Smooth muscle cell (in vitro differentiated cells): ENCODE measurements around the gene RPS14. TPM values are rescaled to one million over a fixed set of nuclear protein-coding genes. Genes with fewer than 3 reads are reported as not detected.

ENCODE experiments used
- DNase-seq: peaks from one replicate; lab custom pipeline; 2025; ENCODE audit not compliant: unreplicated experiment; lab: John Stamatoyannopoulos, UW
- H2AFZ ChIP-seq: fragments of 200-600 bp; sonication (generic); 2 replicates; pipeline ENCODE4 v1.6.0; 2016; ENCODE audit warnings: antibody characterized with exemption, low read depth, mild to moderate bottlenecking
- H3F3A ChIP-seq: fragments of 200-600 bp; sonication (generic); 2 replicates; pipeline ENCODE4 v1.6.0; 2017; ENCODE audit warnings: antibody characterized with exemption, low read depth
- H3K27ac ChIP-seq: fragments of 200-600 bp; sonication (generic); 2 replicates; pipeline ENCODE4 v1.5.1; 2016; ENCODE audit warnings: low read depth, mild to moderate bottlenecking
- H3K27me3 ChIP-seq: fragments of 200-600 bp; sonication (generic); 2 replicates; pipeline ENCODE4 v1.6.1; 2016; ENCODE audit warnings: low read depth, mild to moderate bottlenecking
- H3K36me3 ChIP-seq: fragments of 200-600 bp; sonication (generic); 2 replicates; pipeline ENCODE4 v1.5.1; 2016; ENCODE audit warnings: low read depth
- H3K4me1 ChIP-seq: fragments of 200-600 bp; sonication (generic); 2 replicates; pipeline ENCODE4 v1.5.1; 2016; ENCODE audit warnings: low read depth
- H3K4me2 ChIP-seq: fragments of 200-600 bp; sonication (generic); 2 replicates; pipeline ENCODE4 v1.6.0; 2016; ENCODE audit warnings: mild to moderate bottlenecking
- H3K4me3 ChIP-seq: fragments of 200-600 bp; sonication (generic); 2 replicates; pipeline ENCODE4 v1.5.1; 2016; ENCODE audit warnings: mild to moderate bottlenecking
- H3K79me2 ChIP-seq: fragments of 200-600 bp; sonication (generic); 2 replicates; pipeline ENCODE4 v1.6.0; 2016; ENCODE audit warnings: low read depth, mild to moderate bottlenecking
- H3K9ac ChIP-seq: fragments of 200-600 bp; sonication (generic); 2 replicates; pipeline ENCODE4 v1.6.0; 2016; ENCODE audit warnings: low read depth
- H3K9me3 ChIP-seq: fragments of 200-600 bp; sonication (generic); replicated peaks from 2 replicates; pipeline ENCODE4 v1.5.1; 2016; ENCODE audit warnings: low read depth
- H4K20me1 ChIP-seq: fragments of 200-600 bp; sonication (generic); 2 replicates; pipeline ENCODE4 v1.6.0; 2016; ENCODE audit warnings: low read depth
- CTCF ChIP-seq: fragments of 200-600 bp; sonication (generic); IDR thresholded peaks from 2 replicates; pipeline ENCODE4 v1.5.1; 2017; ENCODE audit warnings: borderline replicate concordance, mild to moderate bottlenecking, antibody characterized with exemption; ENCODE audit not compliant: insufficient read depth, poor library complexity, severe bottlenecking
- WGBS: methylation state at CpG from one replicate; pipeline ENCODE4 v1.1.7; 2016; ENCODE audit warnings: low lambda C conversion rate; 5-methylcytosine and 5-hydroxymethylcytosine counted together
- polyA plus RNA-seq: library from polyadenylated mRNA; unstranded; fragments of >200 nt; fragmentation: Nextera tagmentation; extraction: Ambion mirVana; gene quantifications from 2 replicates; pipeline ENCODE4 v1.2.1, GENCODE V29; 2016
- total RNA-seq: library from RNA; depleted of rRNA; stranded (reverse); fragments of >200 nt; gene quantifications from 2 replicates; pipeline ENCODE4 v1.2.3, GENCODE V29; 2014

The RPS14 gene
- total and polyA plus RNA-seq, 2 experiments from 2014 or later, result 1,004 to 2,349 TPM

DNA sequence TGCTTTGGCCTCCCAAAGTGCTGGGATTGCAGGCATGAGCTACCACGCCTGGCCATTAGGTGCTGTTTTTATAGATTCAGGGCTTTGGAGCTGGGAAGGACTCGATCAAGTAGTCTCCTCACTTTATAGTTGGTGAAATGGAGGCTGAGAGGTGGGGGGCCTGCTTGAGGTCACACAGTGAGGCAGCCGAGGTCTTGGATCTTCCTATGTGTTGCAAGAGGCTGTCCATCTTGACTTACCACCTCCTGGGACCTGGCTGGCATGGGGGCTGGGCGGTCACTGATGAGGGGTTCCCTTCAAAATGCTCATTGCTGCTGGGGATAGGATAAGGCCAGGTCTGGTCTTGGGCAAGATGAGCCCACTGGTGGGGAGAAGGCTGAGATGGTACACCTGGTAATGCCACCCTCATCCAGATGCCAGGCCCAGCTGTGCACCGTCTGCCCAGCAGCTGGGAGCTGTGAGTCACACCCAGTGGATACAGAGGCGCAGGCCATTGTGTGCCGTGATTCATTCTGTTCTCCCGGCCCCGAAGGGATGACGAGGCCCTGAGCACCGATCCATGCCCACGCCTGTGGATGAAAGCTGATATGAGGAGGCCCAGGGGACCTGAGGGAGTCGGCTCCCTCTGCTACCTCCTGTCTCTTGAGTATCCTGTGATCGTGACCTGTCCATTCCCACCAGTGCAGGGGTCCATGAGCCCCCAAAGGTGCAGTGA lies 47.9 kb upstream of the RPS14 start:
- peaks cover 84% of the 10 kb centered on the region for H4K20me1 ChIP-seq
- H2AFZ ChIP-seq, result no peak overlapping the region

GRCh38 chr5:150496534-150496933 lies 47.0 kb upstream of the RPS14 start:
- no peak for TF ChIP-seq CTCF
- H3K9me3 ChIP-seq, result no peaks in the 10 kb centered on the region
- WGBS, result 84% methylated on average over 4 of the region's 4 CpGs

More for the DNA sequence above, 47.9 kb upstream of the RPS14 start:
- Histone ChIP-seq H3K9ac (peak overlapping the region; percentile 54), H3K4me3 (no peak overlapping the region), H3K9me3 (no peaks in the 10 kb centered on the region), H3K36me3 (no peaks in the 10 kb centered on the region), H3K4me2 (peak overlapping the region; percentile 68), H3K4me1 (peaks cover 55% of the 10 kb centered on the region), H3F3A (peaks cover 15% of the 10 kb centered on the region), H3K79me2 (peaks cover 92% of the 10 kb centered on the region), H3K27ac (peak overlapping the region; percentile 89), H3K27me3 (no peaks in the 10 kb centered on the region)
- DNase-seq, result peak; percentile 43
- 25% methylated on average over 14 of the region's 14 CpGs for WGBS
- no peak for TF ChIP-seq CTCF

GRCh38 chr5:150496098-150496497 lies 46.6 kb upstream of the RPS14 start:
- Histone ChIP-seq H3K4me3 (no peak overlapping the region), H3K9ac (peak overlapping the region; percentile 13), H4K20me1 (peaks cover 84% of the 10 kb centered on the region), H3K27me3 (no peaks in the 10 kb centered on the region), H3K27ac (peak overlapping the region; percentile 89), H3F3A (peaks cover 23% of the 10 kb centered on the region), H2AFZ (no peak overlapping the region), H3K36me3 (no peaks in the 10 kb centered on the region), H3K4me1 (peaks cover 53% of the 10 kb centered on the region), H3K9me3 (no peaks in the 10 kb centered on the region), H3K79me2 (peaks cover 92% of the 10 kb centered on the region), H3K4me2 (no peak overlapping the region)
- WGBS, result 98% methylated on average over 3 of the region's 3 CpGs
- TF ChIP-seq CTCF, result no peak
- no peak for DNase-seq

More at GRCh38 chr5:150496534-150496933, 47.0 kb upstream of the RPS14 start:
- no peak overlapping the region for H3K4me3 ChIP-seq
- H3K9ac ChIP-seq, result peak overlapping the region; percentile 13
- peaks cover 23% of the 10 kb centered on the region for H3F3A ChIP-seq
- no peak for DNase-seq
- peak overlapping the region; percentile 89 for H3K27ac ChIP-seq
- no peaks in the 10 kb centered on the region for H3K36me3 ChIP-seq
- no peaks in the 10 kb centered on the region for H3K27me3 ChIP-seq
- H2AFZ ChIP-seq, result no peak overlapping the region
- H3K4me2 ChIP-seq, result no peak overlapping the region
- H4K20me1 ChIP-seq, result peaks cover 84% of the 10 kb centered on the region
- H3K4me1 ChIP-seq, result peaks cover 56% of the 10 kb centered on the region
- H3K79me2 ChIP-seq, result peaks cover 92% of the 10 kb centered on the region

- H3F3A ChIP-seq, result peaks cover 44% of the 10 kb centered on the region
- H3K27me3 ChIP-seq, result no peaks in the 10 kb centered on the region
- H3K4me3 ChIP-seq, result no peak overlapping the region
- WGBS, result 22% methylated on average over 6 of the region's 6 CpGs
- H2AFZ ChIP-seq, result no peak overlapping the region
- H3K36me3 ChIP-seq, result no peaks in the 10 kb centered on the region
- TF ChIP-seq CTCF, result no peak
- peaks cover 58% of the 10 kb centered on the region for H3K4me1 ChIP-seq
- peaks cover 84% of the 10 kb centered on the region for H4K20me1 ChIP-seq
- H3K4me2 ChIP-seq, result peak overlapping the region; percentile 67
- H3K79me2 ChIP-seq, result peaks cover 94% of the 10 kb centered on the region
- H3K27ac ChIP-seq, result peak overlapping the region; percentile 96
- H3K9ac ChIP-seq, result no peak overlapping the region
- no peak for DNase-seq
- no peaks in the 10 kb centered on the region for H3K9me3 ChIP-seq
Observed at GRCh38 chr5:150492621-150493020, 43.1 kb upstream of the RPS14 start.
